ENCODE data around the gene PTPRQ.

The PTPRQ gene

DNA sequence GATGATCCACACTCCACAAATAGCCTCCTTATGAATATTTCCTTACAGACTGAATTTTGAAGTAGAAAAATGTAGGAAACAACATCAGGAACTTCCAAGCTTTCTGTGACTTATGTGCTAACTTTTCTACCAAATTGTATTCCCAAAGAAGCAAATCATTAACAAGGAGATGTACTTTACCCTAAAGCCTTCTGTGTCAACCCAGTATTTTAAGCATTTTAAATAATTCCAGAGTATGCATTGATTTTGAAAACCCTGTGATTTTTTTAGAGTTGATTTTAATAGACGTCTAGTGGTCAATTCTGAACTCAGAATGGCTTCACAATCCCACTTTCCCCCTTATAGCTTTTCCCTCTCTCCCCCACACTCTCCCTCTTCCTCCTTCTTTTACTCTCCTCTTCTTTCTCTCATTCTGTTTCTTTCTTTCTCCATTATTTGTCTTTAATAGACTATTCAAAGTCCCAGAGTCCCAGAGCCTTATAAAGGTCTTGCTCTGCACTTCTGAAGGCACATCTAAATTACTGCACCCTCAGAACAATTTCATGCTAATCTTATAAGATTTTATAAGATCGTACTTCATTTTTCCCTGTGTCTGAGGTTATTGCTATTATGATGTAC, 253.3 kb downstream of the PTPRQ start:
- no peak overlapping the region for H3K4me3 ChIP-seq (ENCODE audit: low read depth, low read length)
- TF ChIP-seq, protein P1, sequence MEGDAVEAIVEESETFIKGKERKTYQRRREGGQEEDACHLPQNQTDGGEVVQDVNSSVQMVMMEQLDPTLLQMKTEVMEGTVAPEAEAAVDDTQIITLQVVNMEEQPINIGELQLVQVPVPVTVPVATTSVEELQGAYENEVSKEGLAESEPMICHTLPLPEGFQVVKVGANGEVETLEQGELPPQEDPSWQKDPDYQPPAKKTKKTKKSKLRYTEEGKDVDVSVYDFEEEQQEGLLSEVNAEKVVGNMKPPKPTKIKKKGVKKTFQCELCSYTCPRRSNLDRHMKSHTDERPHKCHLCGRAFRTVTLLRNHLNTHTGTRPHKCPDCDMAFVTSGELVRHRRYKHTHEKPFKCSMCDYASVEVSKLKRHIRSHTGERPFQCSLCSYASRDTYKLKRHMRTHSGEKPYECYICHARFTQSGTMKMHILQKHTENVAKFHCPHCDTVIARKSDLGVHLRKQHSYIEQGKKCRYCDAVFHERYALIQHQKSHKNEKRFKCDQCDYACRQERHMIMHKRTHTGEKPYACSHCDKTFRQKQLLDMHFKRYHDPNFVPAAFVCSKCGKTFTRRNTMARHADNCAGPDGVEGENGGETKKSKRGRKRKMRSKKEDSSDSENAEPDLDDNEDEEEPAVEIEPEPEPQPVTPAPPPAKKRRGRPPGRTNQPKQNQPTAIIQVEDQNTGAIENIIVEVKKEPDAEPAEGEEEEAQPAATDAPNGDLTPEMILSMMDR (IDR thresholded peaks at IDR 0.05; ENCODE audit: low read depth, low read length, missing control alignments) = no peak
- DNase-seq (ENCODE audit: low read depth) = no peak

DNA sequence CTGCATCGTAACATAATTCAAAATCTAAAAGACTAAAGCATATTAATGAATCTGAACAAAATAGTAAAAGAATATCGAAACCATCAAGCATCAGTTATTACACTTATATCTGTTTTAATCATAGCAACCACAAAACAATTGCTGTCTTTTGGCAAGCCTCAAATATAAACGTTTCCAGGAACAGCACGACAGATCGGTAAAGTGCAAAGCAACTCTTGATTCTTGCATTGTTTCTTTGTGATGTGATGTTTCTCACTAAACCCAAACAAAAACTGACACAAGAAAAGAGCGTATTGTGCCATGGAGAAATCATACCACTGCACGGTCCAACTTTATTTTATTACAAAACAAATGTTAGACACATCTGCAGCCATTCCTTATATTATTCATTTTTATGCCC, 254.2 kb downstream of the PTPRQ start:
- H3K4me3 ChIP-seq (ENCODE audit: low read depth, low read length) = no peak overlapping the region
- TF ChIP-seq, protein P1 (IDR thresholded peaks at IDR 0.05; ENCODE audit: low read depth, low read length, missing control alignments) = no peak
- no peak for DNase-seq (ENCODE audit: low read depth)

DNA sequence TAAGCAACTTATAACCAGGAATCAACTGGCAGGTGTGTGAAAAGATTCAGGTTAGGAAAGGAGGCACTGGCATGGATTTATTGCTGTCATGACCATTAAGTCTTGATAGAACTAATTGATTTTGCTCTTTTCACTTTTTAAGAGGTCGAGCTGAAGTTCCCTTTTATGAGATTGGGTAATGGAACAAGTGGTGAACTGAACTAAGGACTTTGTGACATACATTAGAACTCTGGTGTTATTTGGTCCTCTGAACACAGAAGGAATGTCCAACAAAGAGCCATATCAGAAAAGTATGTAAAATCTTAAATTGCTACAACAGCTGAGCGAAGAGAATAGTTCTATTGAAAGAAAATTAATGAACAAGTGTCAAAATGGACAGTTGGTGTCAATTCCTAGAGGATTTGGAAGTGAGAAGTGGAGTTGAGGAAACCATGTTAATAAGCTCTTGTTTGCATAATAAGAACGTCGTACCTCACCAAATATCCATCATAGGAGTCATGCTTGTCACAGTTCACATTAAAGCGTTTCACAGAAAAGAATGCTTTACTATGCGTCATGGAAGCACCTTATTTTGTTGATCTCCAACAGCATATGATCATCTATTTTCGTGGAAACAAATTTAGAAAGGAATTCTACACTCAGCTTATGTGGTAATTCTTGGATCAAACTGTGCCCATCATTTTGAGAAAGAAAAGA, 255.0 kb downstream of the PTPRQ start:
- H3K4me3 ChIP-seq (ENCODE audit: low read depth, low read length) = no peak overlapping the region
- no peak for DNase-seq (ENCODE audit: low read depth)
- TF ChIP-seq, protein P1 (IDR thresholded peaks at IDR 0.05; ENCODE audit: low read depth, low read length, missing control alignments) = no peak

DNA sequence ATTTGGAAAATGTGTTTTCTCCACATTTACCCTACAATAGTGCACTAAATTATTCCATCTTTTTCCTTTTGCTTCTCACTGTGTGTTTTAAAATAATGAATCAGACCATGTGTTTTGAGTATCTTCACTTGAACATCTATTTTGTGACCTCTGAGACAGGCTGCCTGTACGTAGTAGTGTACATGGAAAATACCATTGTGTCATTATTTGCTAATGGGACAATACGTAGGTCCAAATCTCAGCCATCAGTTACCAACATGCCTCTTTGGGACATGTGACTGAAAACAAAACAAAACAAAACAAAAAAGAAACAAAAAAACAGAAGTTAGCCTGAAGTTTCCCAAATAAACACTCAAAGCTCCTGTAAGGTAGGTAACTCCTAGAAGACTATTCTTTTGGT, 256.3 kb downstream of the PTPRQ start:
- H3K4me3 ChIP-seq (ENCODE audit: low read depth, low read length) = no peak overlapping the region
- TF ChIP-seq, protein P1 (IDR thresholded peaks at IDR 0.05; ENCODE audit: low read depth, low read length, missing control alignments) = no peak
- DNase-seq (ENCODE audit: low read depth) = peak; percentile 18

DNA sequence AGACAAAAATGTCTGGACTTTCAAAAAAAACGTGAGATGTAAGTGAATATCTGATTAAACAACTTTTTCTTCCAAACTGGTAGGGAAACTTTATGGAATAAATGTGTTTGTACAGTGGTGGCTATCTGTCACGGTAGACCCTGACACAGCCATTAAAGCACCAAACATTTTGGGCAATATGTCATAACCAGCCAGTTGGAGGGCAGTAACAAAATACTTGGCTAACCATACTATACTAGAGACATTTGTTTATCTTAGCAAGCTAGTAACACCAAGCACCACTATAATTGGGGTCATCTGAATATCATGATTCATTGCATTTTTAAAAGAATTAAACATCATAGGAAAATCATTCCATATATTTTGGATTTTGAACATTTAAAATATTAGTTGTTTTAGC, 257.4 kb downstream of the PTPRQ start:
- no peak for DNase-seq (ENCODE audit: low read depth)
- TF ChIP-seq, protein P1 (IDR thresholded peaks at IDR 0.05; ENCODE audit: low read depth, low read length, missing control alignments) = no peak
- no peak overlapping the region for H3K4me3 ChIP-seq (ENCODE audit: low read depth, low read length)

DNA sequence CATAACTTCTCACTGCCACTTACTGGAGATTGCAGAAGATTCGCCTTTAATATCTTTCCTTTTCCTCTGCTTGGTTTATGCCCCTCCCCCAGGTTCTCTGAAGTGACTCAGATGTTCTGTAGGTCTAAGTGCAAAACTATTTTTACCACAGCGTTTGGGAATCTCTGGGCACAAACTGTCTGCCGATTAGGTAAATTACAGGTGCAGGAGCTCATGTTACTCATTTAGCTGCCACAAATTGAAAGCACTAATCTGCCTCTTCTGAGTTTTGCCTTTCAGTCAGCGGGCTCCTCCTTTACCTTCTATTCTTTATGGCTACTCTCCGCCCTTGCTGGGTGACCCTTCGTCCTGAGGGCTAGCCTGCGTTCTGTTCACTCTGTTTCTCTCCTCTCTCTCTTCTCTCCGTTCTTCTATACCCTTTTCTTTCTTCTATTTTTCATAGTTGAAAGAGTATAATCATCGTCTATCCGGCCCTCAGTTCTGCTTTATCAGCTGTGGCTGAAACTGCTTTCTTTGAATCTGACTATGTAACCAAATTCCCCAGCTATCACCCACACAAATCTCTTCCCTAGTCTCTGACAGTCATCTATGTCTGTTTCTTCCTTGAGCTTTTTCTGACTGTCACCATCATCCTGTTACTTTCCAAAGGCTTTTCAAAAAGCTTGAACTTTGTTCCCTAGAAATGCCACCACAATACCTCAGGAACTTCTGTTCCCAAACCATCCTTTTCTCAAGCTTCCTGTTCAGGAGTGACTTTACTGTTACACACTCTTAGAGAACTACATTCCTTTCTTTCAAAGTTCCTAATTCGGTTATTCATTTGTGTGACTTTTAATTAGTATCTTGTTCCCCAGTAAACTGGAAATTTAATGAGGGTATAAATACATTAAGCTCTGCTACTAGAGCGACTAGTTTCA, 259.1 kb downstream of the PTPRQ start:
- TF ChIP-seq, protein P1 (IDR thresholded peaks at IDR 0.05; ENCODE audit: low read depth, low read length, missing control alignments) = no peak
- DNase-seq (ENCODE audit: low read depth) = peak; percentile 49
- H3K4me3 ChIP-seq (ENCODE audit: low read depth, low read length) = peak overlapping the region; percentile 60
